22Rv1 (cell line): ENCODE measurements around the gene USP6NL.
"Not testable (repeated sequence)": the region's sequence is repeated elsewhere in the genome, so short reads cannot be mapped to it uniquely, and the experiment has no call there.

Experiments used
- H3K27ac ChIP-seq: fragments of 450-650 bp; 2 replicates; pipeline ENCODE4 v1.5.1; 2017
- CTCF ChIP-seq: fragments of 450-650 bp; IDR thresholded peaks from 2 replicates; pipeline ENCODE4 v1.5.1; 2017; ENCODE audit warnings: mild to moderate bottlenecking
- ZFX ChIP-seq: fragments of 450-650 bp; IDR thresholded peaks from 2 replicates; pipeline ENCODE4 v1.6.1; 2017; ENCODE audit warnings: antibody characterized with exemption, borderline replicate concordance

Gene USP6NL

GRCh38 chr10:11631890-11632587 lies 20.6 kb upstream of the USP6NL start:
- H3K27ac ChIP-seq: no peak overlapping the region
- TF ChIP-seq CTCF (no peak), ZFX (no peak)

GRCh38 chr10:11631291-11631690 lies 19.8 kb upstream of the USP6NL start:
- TF ChIP-seq CTCF: no peak
- TF ChIP-seq ZFX: no peak
- no peak overlapping the region for H3K27ac ChIP-seq

GRCh38 chr10:11629731-11630130 lies 18.3 kb upstream of the USP6NL start:
- H3K27ac ChIP-seq: no peak overlapping the region
- TF ChIP-seq ZFX (no peak), CTCF (no peak)

GRCh38 chr10:11627941-11628340 lies 16.5 kb upstream of the USP6NL start:
- H3K27ac ChIP-seq: not testable (repeated sequence)

GRCh38 chr10:11626071-11626470 lies 14.6 kb upstream of the USP6NL start:
- TF ChIP-seq ZFX: no peak
- no peak overlapping the region for H3K27ac ChIP-seq

GRCh38 chr10:11625019-11625735 lies 13.7 kb upstream of the USP6NL start:
- no peak for TF ChIP-seq CTCF
- no peak for TF ChIP-seq ZFX
- H3K27ac ChIP-seq: no peak overlapping the region

- no peak overlapping the region for H3K27ac ChIP-seq
- TF ChIP-seq ZFX: no peak
- no peak for TF ChIP-seq CTCF
Observed at GRCh38 chr10:11617233-11617632, 5.8 kb upstream of the USP6NL start.

- H3K27ac ChIP-seq: no peak overlapping the region
- TF ChIP-seq ZFX: no peak
- TF ChIP-seq CTCF: no peak
Observed at GRCh38 chr10:11616021-11616420, 4.6 kb upstream of the USP6NL start.
